ENCODE measurements around the gene FAM171A1. TPM values are rescaled to one million over a fixed set of nuclear protein-coding genes. Genes with fewer than 3 reads are reported as not detected.
A peak's percentile ranks its signal among the peaks of the same experiment; 100 is the strongest.
"Not testable (repeated sequence)": the region's sequence is repeated elsewhere in the genome, so short reads cannot be mapped to it uniquely, and the experiment has no call there.

Gene FAM171A1
- total RNA-seq (ENCODE audit: insufficient read depth, low replicate concordance), result 2.4 TPM

- peak; percentile 44 for DNase-seq (ENCODE audit: low spot score)
Measured at GRCh38 chr10:15370856-15371701, at the start of gene FAM171A1. TSS of gene FAM171A1 (minus strand) at chr10:15371289. CDS start at chr10:15371052, 237 bp downstream.

- DNase-seq (ENCODE audit: low spot score), result no peak
Measured at GRCh38 chr10:15420858-15421257, 49.8 kb upstream of the FAM171A1 start.

- DNase-seq (ENCODE audit: low spot score), result peak; percentile 28
Measured at GRCh38 chr10:15419279-15419874, 48.3 kb upstream of the FAM171A1 start.

GRCh38 chr10:15416034-15416433, 44.9 kb upstream of the FAM171A1 start:
- no peak for DNase-seq (ENCODE audit: low spot score)

- peak; percentile 8 for DNase-seq (ENCODE audit: low spot score)
Measured at GRCh38 chr10:15411010-15411409, 39.9 kb upstream of the FAM171A1 start.

- not testable (repeated sequence) for DNase-seq (ENCODE audit: low spot score)
Measured at GRCh38 chr10:15409350-15409749, 38.3 kb upstream of the FAM171A1 start.

GRCh38 chr10:15408557-15408956, 37.5 kb upstream of the FAM171A1 start:
- DNase-seq (ENCODE audit: low spot score), result no peak

- no peak for DNase-seq (ENCODE audit: low spot score)
Measured at GRCh38 chr10:15405319-15405718, 34.2 kb upstream of the FAM171A1 start.

GRCh38 chr10:15401382-15401781, 30.3 kb upstream of the FAM171A1 start:
- no peak for DNase-seq (ENCODE audit: low spot score)

GRCh38 chr10:15400461-15400860, 29.4 kb upstream of the FAM171A1 start:
- not testable (repeated sequence) for DNase-seq (ENCODE audit: low spot score)

GRCh38 chr10:15399060-15399661, 28.1 kb upstream of the FAM171A1 start:
- no peak for DNase-seq (ENCODE audit: low spot score)

GRCh38 chr10:15395935-15396334, 24.8 kb upstream of the FAM171A1 start:
- DNase-seq (ENCODE audit: low spot score), result no peak

- no peak for DNase-seq (ENCODE audit: low spot score)
Measured at GRCh38 chr10:15393139-15393825, 22.2 kb upstream of the FAM171A1 start.

GRCh38 chr10:15391491-15391890, 20.4 kb upstream of the FAM171A1 start:
- no peak for DNase-seq (ENCODE audit: low spot score)

- DNase-seq (ENCODE audit: low spot score), result not testable (repeated sequence)
Measured at GRCh38 chr10:15388172-15388571, 17.1 kb upstream of the FAM171A1 start.

GRCh38 chr10:15387021-15387420, 15.9 kb upstream of the FAM171A1 start:
- DNase-seq (ENCODE audit: low spot score), result no peak

- peak; percentile 24 for DNase-seq (ENCODE audit: low spot score)
Measured at GRCh38 chr10:15385552-15386455, 14.7 kb upstream of the FAM171A1 start.

GRCh38 chr10:15381420-15381819, 10.3 kb upstream of the FAM171A1 start:
- DNase-seq (ENCODE audit: low spot score), result no peak

- no peak for DNase-seq (ENCODE audit: low spot score)
Measured at GRCh38 chr10:15379078-15379477, 8.0 kb upstream of the FAM171A1 start.

- DNase-seq (ENCODE audit: low spot score), result no peak
Measured at GRCh38 chr10:15378569-15378968, 7.5 kb upstream of the FAM171A1 start.

GRCh38 chr10:15374566-15374965, 3.5 kb upstream of the FAM171A1 start:
- peak; percentile 39 for DNase-seq (ENCODE audit: low spot score)
